ENCODE results near the gene YTHDC1.

- TF ChIP-seq CTCF (conservative IDR thresholded peaks at IDR 0.05; ENCODE audit: low read depth in 2 of 2) (no peak), POLR2AphosphoS5 (IDR thresholded peaks at IDR 0.05; ENCODE audit: low read depth) (no peak), EZH2 (IDR thresholded peaks at IDR 0.05; ENCODE audit: low read depth, unreplicated experiment) (no peak), CREB1 (CRISPR knock-in tag; IDR thresholded peaks at IDR 0.05; ENCODE audit: low read depth) (no peak), ZNF331 (CRISPR knock-in tag; IDR thresholded peaks at IDR 0.05; ENCODE audit: low read depth) (no peak), JUNB (IDR thresholded peaks at IDR 0.05; ENCODE audit: unreplicated experiment) (no peak), ZNF462 (CRISPR knock-in tag; IDR thresholded peaks at IDR 0.05) (no peak), STAT1 (IDR thresholded peaks at IDR 0.05; ENCODE audit: unreplicated experiment) (no peak), EZH2phosphoT487 (IDR thresholded peaks at IDR 0.05; ENCODE audit: unreplicated experiment) (no peak), REST (IDR thresholded peaks at IDR 0.05; ENCODE audit: unreplicated experiment) (no peak)
Measured at GRCh38 chr4:68277627-68278026, 72.3 kb downstream of the YTHDC1 start.
